Peyer's patch (tissue), 4 donors: ENCODE data around the gene MRPS21. TPM values are rescaled to one million over a fixed set of nuclear protein-coding genes. Genes with fewer than 3 reads are reported as not detected.

ENCODE experiments used
- DNase-seq, 3 donors: peaks; one replicate each; pipeline ENCODE4 v3.0.0-alpha.2; 2017 to 2019
- H3K27ac ChIP-seq, 4 donors: fragments of 200-600 bp; sonication (generic); one replicate each; pipeline ENCODE4 v1.5.1; 2016 to 2019
- H3K27me3 ChIP-seq, 2 donors: fragments of 200-600 bp; sonication (generic); one replicate each; pipeline ENCODE4 v1.5.1; 2019
- H3K36me3 ChIP-seq, 3 donors: fragments of 200-600 bp; sonication (generic); one replicate each; pipeline ENCODE4 v1.5.1; 2016 to 2019
- H3K4me1 ChIP-seq, 4 donors: fragments of 200-600 bp; sonication (generic); one replicate each; pipeline ENCODE4 v1.5.1; 2016 to 2019
- H3K4me3 ChIP-seq, 4 donors: fragments of 200-600 bp; sonication (generic); 1 replicate in 3 of 4; 2 replicates in 1 of 4; pipeline ENCODE4 v1.5.1; 2016 to 2019; ENCODE audit warnings: mild to moderate bottlenecking in 1 of 4
- H3K9me3 ChIP-seq, 4 donors: fragments of 200-600 bp; sonication (generic); one replicate each; pipeline ENCODE4 v1.5.1; 2016 to 2019; ENCODE audit warnings: mild to moderate bottlenecking in 1 of 4
- POLR2A ChIP-seq, 2 donors: fragments of 450-650 bp; IDR thresholded peaks; one replicate each; pipeline ENCODE4 v1.5.1; 2017; ENCODE audit warnings: antibody characterized with exemption in 2 of 2, mild to moderate bottlenecking in 2 of 2, moderate library complexity in 2 of 2
- total RNA-seq, 4 donors: library from RNA; depleted of rRNA; stranded (reverse); fragments of >200 nt; gene quantifications; one replicate each; pipeline ENCODE4 v1.1.0, GENCODE V29; 2016
- TF ChIP-seq, protein P1 (sequence below), 6 experiments: fragments of 450-650 bp in 4 of 6; fragments of 200-600 bp in 2 of 6; sonication (generic) in 1 of 6; IDR thresholded peaks; one replicate each; pipeline ENCODE4 v1.5.1; 2017 to 2019; ENCODE audit warnings: antibody characterized with exemption in 6 of 6, mild to moderate bottlenecking in 3 of 6, moderate library complexity in 1 of 6

The MRPS21 gene
- total RNA-seq, 4 donors from 2014 or later = 21.9 to 46.2 (median 32.5) TPM

GRCh38 chr1:150267896-150268295, 25.8 kb upstream of the MRPS21 start:
- H3K36me3 ChIP-seq = peaks cover 0 to 33% (median 0%) of the 10 kb centered on the region in 3 donors
- DNase-seq = no peak
- H3K9me3 ChIP-seq = no peaks in the 10 kb centered on the region
- peak overlapping the region; percentile 90 to 95 (median 92) for H3K27ac ChIP-seq
- no peak for TF ChIP-seq POLR2A (IDR thresholded peaks at IDR 0.05)
- TF ChIP-seq, protein P1, sequence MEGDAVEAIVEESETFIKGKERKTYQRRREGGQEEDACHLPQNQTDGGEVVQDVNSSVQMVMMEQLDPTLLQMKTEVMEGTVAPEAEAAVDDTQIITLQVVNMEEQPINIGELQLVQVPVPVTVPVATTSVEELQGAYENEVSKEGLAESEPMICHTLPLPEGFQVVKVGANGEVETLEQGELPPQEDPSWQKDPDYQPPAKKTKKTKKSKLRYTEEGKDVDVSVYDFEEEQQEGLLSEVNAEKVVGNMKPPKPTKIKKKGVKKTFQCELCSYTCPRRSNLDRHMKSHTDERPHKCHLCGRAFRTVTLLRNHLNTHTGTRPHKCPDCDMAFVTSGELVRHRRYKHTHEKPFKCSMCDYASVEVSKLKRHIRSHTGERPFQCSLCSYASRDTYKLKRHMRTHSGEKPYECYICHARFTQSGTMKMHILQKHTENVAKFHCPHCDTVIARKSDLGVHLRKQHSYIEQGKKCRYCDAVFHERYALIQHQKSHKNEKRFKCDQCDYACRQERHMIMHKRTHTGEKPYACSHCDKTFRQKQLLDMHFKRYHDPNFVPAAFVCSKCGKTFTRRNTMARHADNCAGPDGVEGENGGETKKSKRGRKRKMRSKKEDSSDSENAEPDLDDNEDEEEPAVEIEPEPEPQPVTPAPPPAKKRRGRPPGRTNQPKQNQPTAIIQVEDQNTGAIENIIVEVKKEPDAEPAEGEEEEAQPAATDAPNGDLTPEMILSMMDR (IDR thresholded peaks at IDR 0.05) = no peak
- H3K27me3 ChIP-seq = no peaks in the 10 kb centered on the region
- H3K4me3 ChIP-seq = peak overlapping the region; percentile 81 to 97 (median 87)
- peaks cover 0 to 26% (median 10%) of the 10 kb centered on the region in 4 donors for H3K4me1 ChIP-seq

GRCh38 chr1:150268340-150268704, 25.3 kb upstream of the MRPS21 start:
- H3K27me3 ChIP-seq = no peaks in the 10 kb centered on the region
- peak overlapping the region; percentile 90 to 95 (median 92) for H3K27ac ChIP-seq
- peak overlapping the region; percentile 81 to 97 (median 87) for H3K4me3 ChIP-seq
- no peaks in the 10 kb centered on the region for H3K9me3 ChIP-seq
- peaks cover 0 to 33% (median 0%) of the 10 kb centered on the region in 3 donors for H3K36me3 ChIP-seq
- H3K4me1 ChIP-seq = peaks cover 0 to 26% (median 10%) of the 10 kb centered on the region in 4 donors
- peak; percentile 24 to 65 (median 57) for DNase-seq
- TF ChIP-seq, protein P1 (IDR thresholded peaks at IDR 0.05) = no peak
- no peak for TF ChIP-seq POLR2A (IDR thresholded peaks at IDR 0.05)

DNA sequence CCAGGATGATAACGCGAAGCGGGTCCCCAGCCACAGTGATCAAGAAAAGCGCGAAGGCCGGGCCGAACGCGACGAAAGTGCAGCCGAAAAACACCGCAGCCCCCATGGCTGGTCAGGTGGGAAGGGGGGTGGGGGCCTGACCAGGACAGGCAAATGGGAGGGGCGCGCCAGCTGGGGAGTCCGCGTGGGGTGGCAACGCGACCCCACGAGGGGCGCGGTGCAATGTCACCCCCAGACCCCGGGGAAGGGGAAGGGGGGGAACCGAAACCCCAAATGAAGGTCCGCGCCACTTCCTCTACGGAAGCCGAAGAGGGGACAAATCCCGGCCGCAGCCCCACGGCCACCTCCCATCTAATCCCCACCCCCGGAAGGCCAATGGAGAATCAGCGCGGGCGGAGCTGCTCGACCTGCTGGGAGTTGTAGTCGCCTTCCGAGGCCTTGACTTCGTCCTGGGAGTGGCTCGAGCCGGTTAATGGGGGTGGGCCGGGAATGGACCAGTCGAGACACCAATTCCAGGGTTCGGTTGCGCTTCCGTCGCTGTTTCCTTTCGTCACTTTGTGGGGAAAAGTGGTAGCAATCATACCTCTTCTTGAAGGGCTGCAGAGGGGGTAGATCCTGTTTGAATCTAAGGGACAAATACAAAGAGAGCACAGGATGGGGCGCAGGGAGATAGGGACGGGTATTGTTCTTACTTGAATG, 24.8 kb upstream of the MRPS21 start, which contains the start of gene APH1A:
TSS of gene APH1A (minus strand) at position 312 of the 699 bp plus-strand sequence. CDS start at position 106, 206 bp downstream.
- peak; percentile 48 to 70 for TF ChIP-seq POLR2A (IDR thresholded peaks at IDR 0.05)
- TF ChIP-seq, protein P1 (IDR thresholded peaks at IDR 0.05) = no peak
- peaks cover 0 to 26% (median 10%) of the 10 kb centered on the region in 4 donors for H3K4me1 ChIP-seq
- H3K9me3 ChIP-seq = no peaks in the 10 kb centered on the region
- peak; percentile 95 to 98 (median 95) for DNase-seq
- peak within 1 kb of the TSS; percentile 81 to 97 (median 87) for H3K4me3 ChIP-seq
- peak within 1 kb of the TSS; percentile 90 to 95 (median 92) for H3K27ac ChIP-seq
- no peaks in the 10 kb centered on the region for H3K27me3 ChIP-seq
- peaks cover 0 to 33% (median 0%) of the 10 kb centered on the region in 3 donors for H3K36me3 ChIP-seq

- Histone ChIP-seq H3K36me3 (peaks cover 0 to 28% (median 0%) of the 10 kb centered on the region in 3 donors), H3K4me1 (peaks cover 0 to 26% (median 10%) of the 10 kb centered on the region in 4 donors), H3K27me3 (no peaks in the 10 kb centered on the region), H3K27ac (peak overlapping the region; percentile 90 to 95 (median 92)), H3K9me3 (no peaks in the 10 kb centered on the region), H3K4me3 (peak overlapping the region; percentile 81 to 97 (median 87))
- TF ChIP-seq, protein P1 (IDR thresholded peaks at IDR 0.05) = no peak
- TF ChIP-seq POLR2A (IDR thresholded peaks at IDR 0.05) = no peak
- no peak for DNase-seq
Observed at GRCh38 chr1:150269451-150269850, 24.2 kb upstream of the MRPS21 start.

DNA sequence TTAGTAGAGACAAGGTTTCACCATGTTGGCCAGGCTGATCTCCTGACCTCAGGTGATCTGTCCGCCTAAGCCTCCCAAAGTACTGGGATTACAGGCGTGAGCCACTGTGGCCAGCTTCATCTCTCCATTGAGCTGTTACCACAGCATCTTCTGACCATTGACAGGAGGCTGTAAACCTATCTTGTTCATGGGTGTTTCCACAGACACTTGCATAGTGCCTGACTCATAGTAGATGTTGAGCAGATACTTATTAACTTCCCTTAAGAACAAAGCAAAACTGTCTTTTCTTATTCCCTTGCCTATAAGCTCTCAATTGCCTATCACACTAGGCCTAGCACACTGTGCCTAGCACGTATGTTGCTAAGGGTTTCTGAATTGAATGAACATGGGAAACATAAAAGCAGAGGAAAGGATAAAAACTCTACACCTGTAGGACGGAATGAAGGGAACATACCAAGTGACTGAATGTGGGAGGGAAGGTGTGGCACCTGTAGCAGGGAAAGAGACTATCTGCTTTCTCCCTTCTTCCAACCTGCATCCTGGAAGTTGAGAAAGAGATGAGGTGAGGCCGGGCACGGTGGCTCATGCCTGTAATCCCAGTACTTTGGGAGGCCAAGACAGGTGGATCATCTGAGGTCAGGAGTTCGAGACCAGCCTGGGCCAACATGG, 22.2 kb upstream of the MRPS21 start:
- no peaks in the 10 kb centered on the region for H3K27me3 ChIP-seq
- DNase-seq = no peak
- H3K4me1 ChIP-seq = peaks cover 0 to 26% (median 10%) of the 10 kb centered on the region in 4 donors
- H3K27ac ChIP-seq = peak overlapping the region in 1 of 4 donors; percentile 26
- peaks cover 0 to 11% (median 0%) of the 10 kb centered on the region in 3 donors for H3K36me3 ChIP-seq
- TF ChIP-seq POLR2A (IDR thresholded peaks at IDR 0.05) = no peak
- TF ChIP-seq, protein P1 (IDR thresholded peaks at IDR 0.05) = no peak
- no peak overlapping the region for H3K4me3 ChIP-seq
- H3K9me3 ChIP-seq = no peaks in the 10 kb centered on the region
